SU-DHL-6 (cell line): ENCODE measurements around the gene MYOG.

Source experiments
- H2AFZ ChIP-seq: fragments of 200-600 bp; sonication (generic); 2 replicates; pipeline ENCODE4 v1.6.1; 2014; ENCODE audit warnings: low read depth, mild to moderate bottlenecking, moderate library complexity, mixed read lengths, antibody characterized with exemption, low read length; ENCODE audit not compliant: severe bottlenecking
- H3F3A ChIP-seq: fragments of 200-600 bp; shearing (Covaris generic); 2 replicates; pipeline ENCODE4 v1.6.0; 2016; ENCODE audit warnings: antibody characterized with exemption, mild to moderate bottlenecking; ENCODE audit not compliant: insufficient read depth
- H3K27ac ChIP-seq: fragments of 200-600 bp; sonication (generic); 2 replicates; pipeline ENCODE4 v1.5.1; 2016; ENCODE audit warnings: low read depth, mild to moderate bottlenecking, low read length, moderate library complexity, mixed read lengths
- H3K27me3 ChIP-seq: fragments of 200-600 bp; sonication (generic), shearing (Covaris generic); 2 replicates; pipeline ENCODE4 v1.6.0; 2014; ENCODE audit warnings: mild to moderate bottlenecking, low read length
- H3K36me3 ChIP-seq: fragments of 200-600 bp; sonication (generic); 2 replicates; pipeline ENCODE4 v1.6.1; 2014; ENCODE audit warnings: mild to moderate bottlenecking, low read length, mixed read lengths
- H3K4me2 ChIP-seq: fragments of 300-600, 200-600 bp; shearing (Covaris generic), sonication (generic); 2 replicates; pipeline ENCODE4 v1.6.0; 2014; ENCODE audit warnings: low read length, low read depth, mild to moderate bottlenecking; ENCODE audit not compliant: poor library complexity, severe bottlenecking
- H3K4me3 ChIP-seq: fragments of 200-600 bp; sonication (generic); 2 replicates; pipeline ENCODE4 v1.5.1; 2014; ENCODE audit warnings: antibody characterized with exemption, low read length, mild to moderate bottlenecking, mixed read lengths; ENCODE audit not compliant: insufficient read depth, poor library complexity, severe bottlenecking
- H3K79me2 ChIP-seq: fragments of 200-600 bp; sonication (generic); 2 replicates; pipeline ENCODE4 v1.6.1; 2014; ENCODE audit warnings: mild to moderate bottlenecking, low read length, moderate library complexity; ENCODE audit not compliant: insufficient read depth
- H3K9ac ChIP-seq: fragments of 200-600 bp; sonication (generic); 2 replicates; pipeline ENCODE4 v1.7.0; 2014; ENCODE audit warnings: mild to moderate bottlenecking, low read length
- H3K9me2 ChIP-seq: fragments of 200-600 bp; sonication (generic); replicated peaks from 2 replicates; pipeline ENCODE4 v1.6.1; 2014; ENCODE audit warnings: low read length; ENCODE audit not compliant: insufficient read depth
- H3K9me3 ChIP-seq: fragments of 200-600 bp; sonication (generic); 2 replicates; pipeline ENCODE4 v1.6.1; 2014; ENCODE audit warnings: low read length, mixed read lengths; ENCODE audit not compliant: insufficient read depth
- H4K20me1 ChIP-seq: fragments of 200-600 bp; sonication (generic); 2 replicates; pipeline ENCODE4 v1.6.1; 2014; ENCODE audit warnings: low read depth, mild to moderate bottlenecking, antibody characterized with exemption, low read length, moderate library complexity, mixed read lengths
- CTCF ChIP-seq: fragments of 200-600 bp; sonication (generic); IDR thresholded peaks from one replicate; pipeline ENCODE4 v1.5.1; 2017; ENCODE audit warnings: antibody characterized with exemption, mild to moderate bottlenecking, low read length, moderate library complexity; ENCODE audit not compliant: insufficient read depth, poor library complexity, severe bottlenecking
- EZH2phosphoT487 ChIP-seq: fragments of 200-600 bp; sonication (generic), shearing (Covaris generic); conservative IDR thresholded peaks from 2 replicates; pipeline ENCODE4 v1.6.1; 2018; ENCODE audit warnings: mild to moderate bottlenecking, antibody characterized with exemption, low read length, moderate library complexity, mixed read lengths

MYOG gene

DNA sequence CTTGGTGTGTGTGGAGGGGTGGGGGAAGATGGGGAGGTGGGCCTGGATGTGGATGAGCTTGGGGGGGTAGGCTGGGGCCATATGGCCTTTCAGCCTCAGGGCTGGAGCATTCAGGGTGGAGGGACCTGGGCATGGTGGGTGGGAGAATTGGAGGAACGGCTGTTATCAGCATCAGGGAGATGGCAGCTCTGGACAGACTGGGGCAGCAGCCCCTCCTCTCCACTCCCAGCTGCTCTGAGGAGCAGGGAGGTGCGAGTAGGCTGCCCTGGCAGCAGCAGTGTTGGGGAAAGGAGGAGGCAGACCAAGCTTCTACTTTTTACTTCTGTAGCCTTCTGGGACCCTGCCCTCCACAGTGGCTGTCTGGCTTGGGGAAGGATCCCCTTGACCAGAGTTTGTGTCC lies 49.3 kb downstream of the MYOG start:
- H3K27ac ChIP-seq: no peak overlapping the region
- no peak overlapping the region for H3K4me2 ChIP-seq
- no peaks in the 10 kb centered on the region for H3K36me3 ChIP-seq
- no peaks in the 10 kb centered on the region for H3K9me2 ChIP-seq
- no peaks in the 10 kb centered on the region for H4K20me1 ChIP-seq
- no peaks in the 10 kb centered on the region for H3K9me3 ChIP-seq
- TF ChIP-seq EZH2phosphoT487: no peak
- TF ChIP-seq CTCF: no peak
- H3F3A ChIP-seq: no peaks in the 10 kb centered on the region
- no peak overlapping the region for H3K4me3 ChIP-seq
- no peak overlapping the region for H3K9ac ChIP-seq
- H3K27me3 ChIP-seq: no peaks in the 10 kb centered on the region
- H2AFZ ChIP-seq: no peak overlapping the region
- no peaks in the 10 kb centered on the region for H3K79me2 ChIP-seq

- Histone ChIP-seq H2AFZ (no peak overlapping the region), H3K4me2 (no peak overlapping the region), H4K20me1 (no peaks in the 10 kb centered on the region), H3K27ac (no peak overlapping the region), H3K27me3 (no peaks in the 10 kb centered on the region), H3K4me3 (no peak overlapping the region), H3K36me3 (no peaks in the 10 kb centered on the region), H3F3A (no peaks in the 10 kb centered on the region), H3K79me2 (no peaks in the 10 kb centered on the region), H3K9ac (no peak overlapping the region), H3K9me2 (no peaks in the 10 kb centered on the region), H3K9me3 (no peaks in the 10 kb centered on the region)
- TF ChIP-seq CTCF (no peak), EZH2phosphoT487 (no peak)
Measured at GRCh38 chr1:203036135-203036534, 49.7 kb downstream of the MYOG start.

- no peaks in the 10 kb centered on the region for H3K27me3 ChIP-seq
- H2AFZ ChIP-seq: no peak overlapping the region
- H3K79me2 ChIP-seq: no peaks in the 10 kb centered on the region
- no peak for TF ChIP-seq EZH2phosphoT487
- no peaks in the 10 kb centered on the region for H3K9me3 ChIP-seq
- H3K27ac ChIP-seq: no peak overlapping the region
- no peaks in the 10 kb centered on the region for H3K9me2 ChIP-seq
- H4K20me1 ChIP-seq: no peaks in the 10 kb centered on the region
- H3K4me3 ChIP-seq: no peak overlapping the region
- no peaks in the 10 kb centered on the region for H3K36me3 ChIP-seq
- H3K4me2 ChIP-seq: no peak overlapping the region
- H3F3A ChIP-seq: no peaks in the 10 kb centered on the region
- no peak overlapping the region for H3K9ac ChIP-seq
Measured at GRCh38 chr1:203035111-203036000, 50.5 kb downstream of the MYOG start.

DNA sequence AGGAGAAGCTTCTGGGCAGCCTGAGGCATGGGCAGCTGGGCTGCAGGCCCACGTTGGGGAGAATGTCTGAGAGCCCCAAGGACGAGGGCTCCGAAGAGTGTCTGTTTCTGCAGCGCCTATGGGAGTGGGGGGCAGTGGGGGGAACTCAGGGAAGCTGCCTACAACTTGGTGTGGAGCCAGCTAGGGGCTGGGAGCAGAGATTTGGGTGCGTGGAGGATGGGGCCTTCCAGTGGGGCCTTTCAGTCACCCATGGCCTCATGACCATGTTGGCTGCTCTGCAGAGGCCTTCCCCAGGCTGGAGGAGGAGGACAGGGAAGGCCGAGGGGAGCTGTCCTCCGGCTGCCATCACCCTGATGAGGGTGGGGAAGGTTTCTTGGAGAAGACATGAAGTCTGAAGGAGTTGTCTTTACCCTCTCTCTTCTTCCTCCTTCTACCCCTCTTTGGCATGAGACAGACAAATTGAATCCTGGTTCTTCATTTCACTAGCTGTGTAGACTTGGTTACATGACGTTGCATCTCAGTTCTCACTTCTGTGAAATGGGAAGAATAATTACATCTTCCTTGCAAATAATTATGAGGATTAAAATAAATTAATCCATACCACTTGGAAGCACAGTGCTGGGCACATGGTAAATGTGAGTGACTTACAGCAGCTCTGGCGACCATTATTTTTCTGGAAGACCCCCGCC lies 51.2 kb downstream of the MYOG start:
- Histone ChIP-seq H3K27ac (no peak overlapping the region), H3K27me3 (no peaks in the 10 kb centered on the region), H3K9me2 (no peaks in the 10 kb centered on the region), H3K9ac (no peak overlapping the region), H3F3A (no peaks in the 10 kb centered on the region), H3K4me3 (no peak overlapping the region), H3K9me3 (no peaks in the 10 kb centered on the region), H2AFZ (no peak overlapping the region), H3K36me3 (no peaks in the 10 kb centered on the region), H3K4me2 (no peak overlapping the region), H4K20me1 (no peaks in the 10 kb centered on the region), H3K79me2 (no peaks in the 10 kb centered on the region)
- TF ChIP-seq CTCF (no peak), EZH2phosphoT487 (no peak)
